K562 (cell line): ENCODE results near the gene USH2A.

Experiments used
- CEBPB ChIP-seq: fragments of 450-650 bp; IDR thresholded peaks from 2 replicates; pipeline ENCODE4 v1.6.1; 2016; ENCODE audit warnings: missing genetic modification characterization, missing compliant biosample characterization
- GTF2E2 ChIP-seq: fragments of 200-800 bp; sonication (Bioruptor generic); IDR thresholded peaks from 2 replicates; pipeline ENCODE4 v1.6.1; 2016; ENCODE audit warnings: missing genetic modification characterization, missing compliant biosample characterization
- KAT7 ChIP-seq: sonication (generic); formaldehyde crosslinking; IDR thresholded peaks from 2 replicates; pipeline ENCODE4 v1.8.0; 2022; ENCODE audit warnings: missing genetic modification reagents, mild to moderate bottlenecking, borderline replicate concordance
- NR3C1 ChIP-seq: sonication (generic); formaldehyde crosslinking; IDR thresholded peaks from 2 replicates; pipeline ENCODE4 v1.8.1; 2022; ENCODE audit warnings: missing genetic modification reagents
- SMARCA5 ChIP-seq: fragments of 450-650 bp; IDR thresholded peaks from 2 replicates; pipeline ENCODE4 v1.6.1; 2016
- SP1 ChIP-seq: sonication (generic); formaldehyde crosslinking; IDR thresholded peaks from 2 replicates; pipeline ENCODE4 v1.8.1; 2022; ENCODE audit warnings: mild to moderate bottlenecking, missing genetic modification reagents
- ZNF699 ChIP-seq: fragments of 250-450 bp; sonication (Bioruptor Pico); IDR thresholded peaks from 2 replicates; pipeline ENCODE4 v1.8.0; 2021; ENCODE audit warnings: mild to moderate bottlenecking, moderate library complexity; ENCODE audit not compliant: insufficient replicate concordance
- TF ChIP-seq, protein P1 (sequence below): fragments of 250-450 bp; sonication (Bioruptor Pico); IDR thresholded peaks from 2 replicates; pipeline ENCODE4 v1.6.1; 2021; ENCODE audit warnings: mild to moderate bottlenecking
- TF ChIP-seq, protein P2 (sequence below): sonication (generic); formaldehyde crosslinking; IDR thresholded peaks from 2 replicates; pipeline ENCODE4 v1.5.0; 2020; ENCODE audit warnings: missing genetic modification reagents
- TF ChIP-seq, protein P3 (sequence below), 2 experiments: fragments of 200-800 bp in 1 of 2; sonication (Bioruptor generic) in 1 of 2; sonication (generic) in 1 of 2; formaldehyde crosslinking in 1 of 2; IDR thresholded peaks in 1 of 2; conservative IDR thresholded peaks in 1 of 2; 2 replicates each; pipeline versions ENCODE4 v1.5.0 to v1.6.1; 2016 to 2020; ENCODE audit warnings: missing compliant biosample characterization in 1 of 2, missing genetic modification characterization in 1 of 2, missing genetic modification reagents in 1 of 2
- TF ChIP-seq, protein P4 (sequence below): fragments of 450-650 bp; IDR thresholded peaks from 2 replicates; pipeline ENCODE4 v1.6.1; 2016; ENCODE audit warnings: antibody characterized with exemption
- TF ChIP-seq, protein P5 (sequence below), 3 experiments: IDR thresholded peaks in 2 of 3; conservative IDR thresholded peaks in 1 of 3; 2 replicates each; pipeline ENCODE4 v1.5.1; 2011 to 2012; ENCODE audit warnings: low read length in 3 of 3, mild to moderate bottlenecking in 3 of 3, control low read depth in 2 of 3, improper control_type of control experiment in 1 of 3, inconsistent platforms in 1 of 3, low read depth in 1 of 3, mixed read lengths in 1 of 3, moderate library complexity in 1 of 3; ENCODE audit not compliant: insufficient read depth in 2 of 3
- TF ChIP-seq, protein P6 (sequence below), 2 experiments: fragments of 450-650 bp; formaldehyde crosslinking in 1 of 2; IDR thresholded peaks; 2 replicates each; pipeline versions ENCODE4 v1.4.0 to v1.6.1; 2014 to 2020; ENCODE audit warnings: mild to moderate bottlenecking in 2 of 2, borderline replicate concordance in 1 of 2, low read depth in 1 of 2
- TF ChIP-seq, protein P7 (sequence below): fragments of 450-650 bp; formaldehyde crosslinking; IDR thresholded peaks from 2 replicates; pipeline ENCODE4 v1.4.0; 2022; ENCODE audit warnings: missing genetic modification characterization

DNA sequence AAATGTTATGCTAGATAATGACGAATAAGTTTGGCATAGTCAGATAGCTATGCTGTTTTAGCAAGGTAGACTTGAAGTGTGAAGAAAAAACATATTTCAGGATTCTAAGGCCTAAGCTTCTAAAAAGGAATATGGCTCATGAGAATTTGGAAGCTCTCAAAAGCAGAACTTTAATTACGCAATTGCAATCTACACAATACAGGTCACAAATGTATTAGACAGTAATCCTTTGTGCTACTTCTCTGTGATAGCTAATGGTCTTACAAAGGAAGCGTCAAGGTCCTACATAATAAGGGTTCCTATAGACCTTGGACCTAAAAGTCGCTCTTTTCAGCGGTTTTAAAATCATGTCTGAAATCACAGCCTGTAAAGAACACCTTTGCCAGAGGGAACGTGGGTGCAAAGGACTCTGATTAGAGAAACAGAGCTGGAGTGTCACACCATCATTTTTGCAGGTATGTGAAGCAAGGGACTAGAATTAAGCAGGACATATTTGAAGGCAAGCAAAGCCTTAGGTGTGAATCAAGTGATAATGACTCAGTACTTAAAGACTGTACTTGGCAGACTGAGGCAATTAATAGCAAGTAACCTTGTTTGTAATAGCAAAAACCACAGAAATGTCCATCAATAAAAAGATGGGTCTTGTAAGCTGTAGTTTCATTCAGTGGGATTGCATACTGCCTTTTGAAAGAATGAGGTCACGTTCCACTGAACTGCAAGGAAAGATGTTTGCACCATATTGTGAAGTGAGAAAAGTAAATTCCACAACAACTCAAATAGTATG lies 436.0 kb downstream of the USH2A start:
- TF ChIP-seq ZNF699 (CRISPR knock-in tag) (no peak), SMARCA5 (no peak), KAT7 (no peak), GTF2E2 (tag) (no peak), SP1 (CRISPR knock-in tag) (no peak), CEBPB (tag) (no peak), NR3C1 (CRISPR knock-in tag) (no peak)
- TF ChIP-seq, protein P1, sequence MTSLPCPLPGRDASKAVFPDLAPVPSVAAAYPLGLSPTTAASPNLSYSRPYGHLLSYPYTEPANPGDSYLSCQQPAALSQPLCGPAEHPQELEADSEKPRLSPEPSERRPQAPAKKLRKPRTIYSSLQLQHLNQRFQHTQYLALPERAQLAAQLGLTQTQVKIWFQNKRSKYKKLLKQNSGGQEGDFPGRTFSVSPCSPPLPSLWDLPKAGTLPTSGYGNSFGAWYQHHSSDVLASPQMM (CRISPR knock-in tag): no peak
- TF ChIP-seq, protein P2, sequence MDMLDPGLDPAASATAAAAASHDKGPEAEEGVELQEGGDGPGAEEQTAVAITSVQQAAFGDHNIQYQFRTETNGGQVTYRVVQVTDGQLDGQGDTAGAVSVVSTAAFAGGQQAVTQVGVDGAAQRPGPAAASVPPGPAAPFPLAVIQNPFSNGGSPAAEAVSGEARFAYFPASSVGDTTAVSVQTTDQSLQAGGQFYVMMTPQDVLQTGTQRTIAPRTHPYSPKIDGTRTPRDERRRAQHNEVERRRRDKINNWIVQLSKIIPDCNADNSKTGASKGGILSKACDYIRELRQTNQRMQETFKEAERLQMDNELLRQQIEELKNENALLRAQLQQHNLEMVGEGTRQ (CRISPR knock-in tag): no peak
- TF ChIP-seq, protein P3, sequence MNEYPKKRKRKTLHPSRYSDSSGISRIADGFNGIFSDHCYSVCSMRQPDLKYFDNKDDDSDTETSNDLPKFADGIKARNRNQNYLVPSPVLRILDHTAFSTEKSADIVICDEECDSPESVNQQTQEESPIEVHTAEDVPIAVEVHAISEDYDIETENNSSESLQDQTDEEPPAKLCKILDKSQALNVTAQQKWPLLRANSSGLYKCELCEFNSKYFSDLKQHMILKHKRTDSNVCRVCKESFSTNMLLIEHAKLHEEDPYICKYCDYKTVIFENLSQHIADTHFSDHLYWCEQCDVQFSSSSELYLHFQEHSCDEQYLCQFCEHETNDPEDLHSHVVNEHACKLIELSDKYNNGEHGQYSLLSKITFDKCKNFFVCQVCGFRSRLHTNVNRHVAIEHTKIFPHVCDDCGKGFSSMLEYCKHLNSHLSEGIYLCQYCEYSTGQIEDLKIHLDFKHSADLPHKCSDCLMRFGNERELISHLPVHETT (CRISPR knock-in tag; conservative IDR thresholded peaks at IDR 0.05 in 1 of 2, IDR thresholded peaks at IDR 0.05 in 1 of 2): no peak
- TF ChIP-seq, protein P4, sequence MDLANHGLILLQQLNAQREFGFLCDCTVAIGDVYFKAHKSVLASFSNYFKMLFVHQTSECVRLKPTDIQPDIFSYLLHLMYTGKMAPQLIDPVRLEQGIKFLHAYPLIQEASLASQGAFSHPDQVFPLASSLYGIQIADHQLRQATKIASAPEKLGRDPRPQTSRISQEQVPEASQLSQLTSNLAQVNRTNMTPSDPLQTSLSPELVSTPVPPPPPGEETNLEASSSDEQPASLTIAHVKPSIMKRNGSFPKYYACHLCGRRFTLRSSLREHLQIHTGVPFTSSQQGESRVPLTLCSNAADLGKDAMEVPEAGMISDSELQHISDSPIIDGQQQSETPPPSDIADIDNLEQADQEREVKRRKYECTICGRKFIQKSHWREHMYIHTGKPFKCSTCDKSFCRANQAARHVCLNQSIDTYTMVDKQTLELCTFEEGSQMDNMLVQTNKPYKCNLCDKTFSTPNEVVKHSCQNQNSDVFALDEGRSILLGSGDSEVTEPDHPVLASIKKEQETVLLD: no peak
- TF ChIP-seq, protein P5, sequence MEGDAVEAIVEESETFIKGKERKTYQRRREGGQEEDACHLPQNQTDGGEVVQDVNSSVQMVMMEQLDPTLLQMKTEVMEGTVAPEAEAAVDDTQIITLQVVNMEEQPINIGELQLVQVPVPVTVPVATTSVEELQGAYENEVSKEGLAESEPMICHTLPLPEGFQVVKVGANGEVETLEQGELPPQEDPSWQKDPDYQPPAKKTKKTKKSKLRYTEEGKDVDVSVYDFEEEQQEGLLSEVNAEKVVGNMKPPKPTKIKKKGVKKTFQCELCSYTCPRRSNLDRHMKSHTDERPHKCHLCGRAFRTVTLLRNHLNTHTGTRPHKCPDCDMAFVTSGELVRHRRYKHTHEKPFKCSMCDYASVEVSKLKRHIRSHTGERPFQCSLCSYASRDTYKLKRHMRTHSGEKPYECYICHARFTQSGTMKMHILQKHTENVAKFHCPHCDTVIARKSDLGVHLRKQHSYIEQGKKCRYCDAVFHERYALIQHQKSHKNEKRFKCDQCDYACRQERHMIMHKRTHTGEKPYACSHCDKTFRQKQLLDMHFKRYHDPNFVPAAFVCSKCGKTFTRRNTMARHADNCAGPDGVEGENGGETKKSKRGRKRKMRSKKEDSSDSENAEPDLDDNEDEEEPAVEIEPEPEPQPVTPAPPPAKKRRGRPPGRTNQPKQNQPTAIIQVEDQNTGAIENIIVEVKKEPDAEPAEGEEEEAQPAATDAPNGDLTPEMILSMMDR (IDR thresholded peaks at IDR 0.05 in 2 of 3, conservative IDR thresholded peaks at IDR 0.05 in 1 of 3; ENCODE audit: insufficient read depth in 2 of 3, low read depth in 1 of 3, low read length in 3 of 3): no peak
- TF ChIP-seq, protein P6, sequence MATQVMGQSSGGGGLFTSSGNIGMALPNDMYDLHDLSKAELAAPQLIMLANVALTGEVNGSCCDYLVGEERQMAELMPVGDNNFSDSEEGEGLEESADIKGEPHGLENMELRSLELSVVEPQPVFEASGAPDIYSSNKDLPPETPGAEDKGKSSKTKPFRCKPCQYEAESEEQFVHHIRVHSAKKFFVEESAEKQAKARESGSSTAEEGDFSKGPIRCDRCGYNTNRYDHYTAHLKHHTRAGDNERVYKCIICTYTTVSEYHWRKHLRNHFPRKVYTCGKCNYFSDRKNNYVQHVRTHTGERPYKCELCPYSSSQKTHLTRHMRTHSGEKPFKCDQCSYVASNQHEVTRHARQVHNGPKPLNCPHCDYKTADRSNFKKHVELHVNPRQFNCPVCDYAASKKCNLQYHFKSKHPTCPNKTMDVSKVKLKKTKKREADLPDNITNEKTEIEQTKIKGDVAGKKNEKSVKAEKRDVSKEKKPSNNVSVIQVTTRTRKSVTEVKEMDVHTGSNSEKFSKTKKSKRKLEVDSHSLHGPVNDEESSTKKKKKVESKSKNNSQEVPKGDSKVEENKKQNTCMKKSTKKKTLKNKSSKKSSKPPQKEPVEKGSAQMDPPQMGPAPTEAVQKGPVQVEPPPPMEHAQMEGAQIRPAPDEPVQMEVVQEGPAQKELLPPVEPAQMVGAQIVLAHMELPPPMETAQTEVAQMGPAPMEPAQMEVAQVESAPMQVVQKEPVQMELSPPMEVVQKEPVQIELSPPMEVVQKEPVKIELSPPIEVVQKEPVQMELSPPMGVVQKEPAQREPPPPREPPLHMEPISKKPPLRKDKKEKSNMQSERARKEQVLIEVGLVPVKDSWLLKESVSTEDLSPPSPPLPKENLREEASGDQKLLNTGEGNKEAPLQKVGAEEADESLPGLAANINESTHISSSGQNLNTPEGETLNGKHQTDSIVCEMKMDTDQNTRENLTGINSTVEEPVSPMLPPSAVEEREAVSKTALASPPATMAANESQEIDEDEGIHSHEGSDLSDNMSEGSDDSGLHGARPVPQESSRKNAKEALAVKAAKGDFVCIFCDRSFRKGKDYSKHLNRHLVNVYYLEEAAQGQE (IDR thresholded peaks at IDR 0.05; ENCODE audit: borderline replicate concordance): no peak
- TF ChIP-seq, protein P6 (CRISPR knock-in tag; IDR thresholded peaks at IDR 0.05; ENCODE audit: low read depth): no peak
- TF ChIP-seq, protein P7, sequence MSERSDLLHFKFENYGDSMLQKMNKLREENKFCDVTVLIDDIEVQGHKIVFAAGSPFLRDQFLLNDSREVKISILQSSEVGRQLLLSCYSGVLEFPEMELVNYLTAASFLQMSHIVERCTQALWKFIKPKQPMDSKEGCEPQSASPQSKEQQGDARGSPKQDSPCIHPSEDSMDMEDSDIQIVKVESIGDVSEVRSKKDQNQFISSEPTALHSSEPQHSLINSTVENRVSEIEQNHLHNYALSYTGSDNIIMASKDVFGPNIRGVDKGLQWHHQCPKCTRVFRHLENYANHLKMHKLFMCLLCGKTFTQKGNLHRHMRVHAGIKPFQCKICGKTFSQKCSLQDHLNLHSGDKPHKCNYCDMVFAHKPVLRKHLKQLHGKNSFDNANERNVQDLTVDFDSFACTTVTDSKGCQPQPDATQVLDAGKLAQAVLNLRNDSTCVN: no peak
